Gastrocnemius medialis (tissue), 4 donors: ENCODE data around the gene GRM4.

ENCODE experiments used
- CTCF ChIP-seq, 5 experiments: fragments of 450-650 bp in 3 of 5; fragments of 200-600 bp in 2 of 5; sonication (generic) in 2 of 5; IDR thresholded peaks in 4 of 5; conservative IDR thresholded peaks in 1 of 5; 1 replicate in 4 of 5; 2 replicates in 1 of 5; pipeline ENCODE4 v1.5.1; 2016 to 2019; ENCODE audit warnings: antibody characterized with exemption in 5 of 5, mild to moderate bottlenecking in 3 of 5, moderate library complexity in 3 of 5
- POLR2A ChIP-seq, 2 donors: fragments of 450-650 bp; IDR thresholded peaks; one replicate each; pipeline ENCODE4 v1.6.1; 2017; ENCODE audit warnings: antibody characterized with exemption in 2 of 2, mild to moderate bottlenecking in 2 of 2, moderate library complexity in 2 of 2

DNA sequence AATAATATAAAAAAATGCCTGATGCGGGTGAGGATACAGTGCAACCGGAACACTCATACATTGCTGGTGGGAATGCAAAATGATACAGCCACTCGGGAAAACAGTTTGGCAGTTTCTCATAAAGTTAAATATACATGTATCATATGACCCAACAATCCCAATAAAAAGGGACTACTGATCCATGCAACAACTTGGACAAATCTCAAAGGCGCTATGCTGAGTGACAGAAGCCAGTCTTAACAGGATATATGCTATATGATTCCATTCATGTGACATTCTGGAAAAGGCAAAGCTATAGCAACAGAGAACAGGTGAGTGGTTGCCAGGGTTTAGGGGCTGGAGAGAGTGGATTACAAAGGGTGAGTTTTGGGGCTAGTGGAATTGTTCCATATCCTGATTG is 171.9 kb downstream of the GRM4 start:
- TF ChIP-seq CTCF (IDR thresholded peaks at IDR 0.05 in 4 of 5, conservative IDR thresholded peaks at IDR 0.05 in 1 of 5): no peak
- no peak for TF ChIP-seq POLR2A (IDR thresholded peaks at IDR 0.05)
